ENCODE measurements around the gene TTC28.

TTC28 gene

GRCh38 chr22:28438183-28438768 is 241.4 kb downstream of the TTC28 start (continued):
- TF ChIP-seq ZNF354C (tag by site-specific recombination; IDR thresholded peaks at IDR 0.05; ENCODE audit: borderline replicate concordance, low read depth) (no peak), ZNF629 (tag by site-specific recombination; IDR thresholded peaks at IDR 0.05) (peak; percentile 65), BCL11A (tag by site-specific recombination; IDR thresholded peaks at IDR 0.05; ENCODE audit: low read depth) (peak; percentile 95), SCRT1 (tag by site-specific recombination; IDR thresholded peaks at IDR 0.05; ENCODE audit: borderline replicate concordance) (no peak), HOXC10 (CRISPR knock-in tag; IDR thresholded peaks at IDR 0.05) (no peak), IKZF3 (tag by site-specific recombination; IDR thresholded peaks at IDR 0.05) (peak; percentile 67; the same call in 1 of the 2 replicates), ZNF76 (tag by site-specific recombination; IDR thresholded peaks at IDR 0.05; ENCODE audit: borderline replicate concordance, low read depth) (0 out of 2 replicates have a peak, but pooled peaks have one; percentile 23), TCF7L2 (IDR thresholded peaks at IDR 0.05; ENCODE audit: borderline replicate concordance, low read depth, low read length) (no peak), ZNF560 (tag by site-specific recombination; IDR thresholded peaks at IDR 0.05; ENCODE audit: borderline replicate concordance) (no peak), ZNF311 (tag by site-specific recombination; IDR thresholded peaks at IDR 0.05; ENCODE audit: borderline replicate concordance) (no peak), SALL2 (tag by site-specific recombination; IDR thresholded peaks at IDR 0.05; ENCODE audit: borderline replicate concordance) (peak; percentile 87; the same call in 1 of the 2 replicates), KLF9 (tag by site-specific recombination; IDR thresholded peaks at IDR 0.05; ENCODE audit: low read depth) (no peak), ZNF776 (tag by site-specific recombination; IDR thresholded peaks at IDR 0.05; ENCODE audit: borderline replicate concordance) (no peak), ZSCAN23 (tag by site-specific recombination; IDR thresholded peaks at IDR 0.05) (0 out of 2 replicates have a peak, but pooled peaks have one; percentile 30), ZNF768 (tag by site-specific recombination; IDR thresholded peaks at IDR 0.05) (no peak), ZNF701 (tag by site-specific recombination; IDR thresholded peaks at IDR 0.05) (no peak), SETDB1 (IDR thresholded peaks at IDR 0.05; ENCODE audit: insufficient read length, low read length) (no peak), PRDM4 (tag by site-specific recombination; IDR thresholded peaks at IDR 0.05) (0 out of 2 replicates have a peak, but pooled peaks have one; percentile 39), ZNF473 (tag by site-specific recombination; IDR thresholded peaks at IDR 0.05) (no peak), FEZF1 (tag by site-specific recombination; IDR thresholded peaks at IDR 0.05) (peak; percentile 97), ZNF645 (tag by site-specific recombination; IDR thresholded peaks at IDR 0.05) (no peak), HOXD13 (CRISPR knock-in tag; IDR thresholded peaks at IDR 0.05; ENCODE audit: borderline replicate concordance) (no peak), ZNF623 (tag by site-specific recombination; IDR thresholded peaks at IDR 0.05) (no peak), OSR2 (tag by site-specific recombination; IDR thresholded peaks at IDR 0.05) (peak; percentile 94), ZNF571 (tag by site-specific recombination; IDR thresholded peaks at IDR 0.05) (no peak), ZBTB8A (tag by site-specific recombination; IDR thresholded peaks at IDR 0.05) (no peak), ZNF513 (tag by site-specific recombination; IDR thresholded peaks at IDR 0.05) (no peak), ZNF596 (tag by site-specific recombination; IDR thresholded peaks at IDR 0.05) (no peak), KLF7 (tag by site-specific recombination; IDR thresholded peaks at IDR 0.05; ENCODE audit: borderline replicate concordance) (no peak), KLF10 (tag by site-specific recombination; IDR thresholded peaks at IDR 0.05) (no peak), ZNF133 (tag by site-specific recombination; IDR thresholded peaks at IDR 0.05) (no peak), ZNF791 (tag by site-specific recombination; IDR thresholded peaks at IDR 0.05) (no peak), ZNF350 (tag by site-specific recombination; IDR thresholded peaks at IDR 0.05) (no peak; the same call in 1 of the 2 replicates), ZBTB10 (tag by site-specific recombination; IDR thresholded peaks at IDR 0.05) (no peak), MYNN (tag by site-specific recombination; IDR thresholded peaks at IDR 0.05; ENCODE audit: borderline replicate concordance) (no peak)

Measured in HEK293 (cell line).